Germinal center (tissue), 1 donor: ENCODE data around the gene UQCRHL.
"Not testable (repeated sequence)": the region's sequence is repeated elsewhere in the genome, so short reads cannot be mapped to it uniquely, and the experiment has no call there.

Experiments used
- DNase-seq: peaks from one replicate; pipeline ENCODE4 v3.0.0; 2012; ENCODE audit warnings: mixed read lengths, low spot score

Gene UQCRHL

DNA sequence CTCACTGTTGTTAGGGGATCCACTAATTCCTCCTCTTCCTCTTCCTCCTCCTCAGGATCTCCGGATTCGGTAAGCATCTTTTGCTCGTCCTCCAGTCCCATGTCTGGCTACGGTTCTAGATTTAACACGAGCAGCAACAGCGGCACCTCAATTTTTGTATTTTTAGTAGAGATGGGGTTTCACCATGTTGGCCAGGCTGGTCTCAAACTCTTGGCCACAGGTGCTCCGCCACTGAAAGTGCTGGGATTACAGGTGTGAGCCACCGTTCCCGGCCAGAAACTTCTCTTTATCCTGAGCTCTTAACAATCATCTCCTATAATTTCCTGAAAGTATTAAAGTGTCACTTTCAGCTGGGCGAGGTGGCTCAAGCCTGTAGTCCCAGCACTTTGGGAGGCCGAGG lies at the start of gene UQCRHL:
TSS of gene UQCRHL (minus strand) at position 101 of the 400 bp plus-strand sequence. CDS start at position 101, 0 bp downstream.
- not testable (repeated sequence) for DNase-seq

DNA sequence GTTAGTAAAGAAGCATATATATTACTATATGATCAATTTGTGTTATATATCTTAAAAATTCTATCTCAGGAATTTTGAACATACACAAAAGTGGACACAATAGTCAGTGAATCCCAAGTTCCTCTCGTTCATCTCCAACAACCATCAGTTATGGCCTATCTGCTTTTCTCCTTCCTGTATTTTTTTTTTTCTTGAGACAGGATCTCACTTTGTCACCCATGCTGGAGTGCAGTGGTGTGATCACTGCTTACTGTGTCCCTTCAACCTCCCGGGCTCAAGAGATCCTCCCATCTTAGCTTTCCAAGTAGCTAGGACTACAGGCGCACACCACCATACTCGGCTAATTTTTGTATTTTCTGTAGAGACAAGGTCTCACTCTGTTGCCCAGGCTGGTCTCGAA lies 49.4 kb upstream of the UQCRHL start:
- DNase-seq, result no peak

DNA sequence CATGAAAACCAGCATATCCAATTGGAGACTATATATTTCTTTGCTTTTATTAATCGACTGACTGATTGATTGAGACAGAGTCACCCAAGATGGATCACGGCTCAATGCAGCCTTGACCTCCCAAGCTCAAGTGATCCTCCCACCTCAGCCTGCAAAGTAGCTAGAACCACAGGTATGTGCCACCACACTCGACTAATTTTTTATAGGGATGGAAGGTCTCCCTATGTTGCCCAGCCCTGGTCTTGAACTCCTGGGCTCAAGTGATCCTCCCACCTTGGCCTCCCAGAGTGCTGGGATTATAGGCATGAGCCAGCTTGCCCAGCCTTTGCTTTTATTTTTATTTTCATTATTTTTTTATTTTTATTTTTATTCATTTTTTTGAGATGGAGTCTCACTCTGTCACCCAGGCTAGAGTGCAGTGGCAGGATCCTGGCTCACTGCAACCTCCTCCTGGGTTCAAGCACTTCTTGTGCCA lies 45.4 kb upstream of the UQCRHL start:
- DNase-seq, result no peak

DNA sequence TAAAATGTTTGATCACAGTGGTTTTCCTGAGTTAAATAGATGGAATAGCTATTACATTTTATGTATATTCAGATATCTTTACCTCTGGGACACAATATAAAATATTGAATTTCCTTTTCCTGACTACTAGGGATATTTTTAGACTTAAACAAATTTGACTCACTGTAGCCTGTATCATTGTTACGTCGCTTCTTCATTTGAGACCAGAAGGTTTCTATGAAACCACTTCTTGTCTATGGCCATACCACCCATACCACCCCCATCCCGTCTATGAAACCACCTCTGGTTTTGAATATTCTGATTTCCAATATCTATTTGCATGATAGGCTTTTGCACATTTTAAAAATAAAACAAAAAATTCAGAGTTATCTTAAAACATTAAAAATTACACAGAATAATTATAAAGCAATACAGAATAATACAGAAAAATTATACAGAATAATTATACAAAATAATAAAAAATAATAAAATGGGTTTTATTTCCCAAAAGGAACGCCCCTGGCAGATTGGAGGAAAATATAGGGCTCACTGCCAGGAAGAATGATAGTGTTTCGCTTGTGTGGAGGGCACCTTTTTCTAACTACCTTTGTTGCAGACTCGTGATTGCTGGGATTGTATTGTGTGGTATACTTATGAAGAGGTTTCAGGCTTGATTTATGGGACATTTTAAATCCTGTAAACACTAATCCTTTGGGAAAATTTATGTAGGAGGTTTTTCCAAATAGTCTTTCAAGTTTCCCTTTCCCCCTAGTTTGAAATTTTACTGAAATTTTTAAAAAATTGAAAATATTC lies 44.8 kb upstream of the UQCRHL start:
- DNase-seq, result peak; percentile 25

DNA sequence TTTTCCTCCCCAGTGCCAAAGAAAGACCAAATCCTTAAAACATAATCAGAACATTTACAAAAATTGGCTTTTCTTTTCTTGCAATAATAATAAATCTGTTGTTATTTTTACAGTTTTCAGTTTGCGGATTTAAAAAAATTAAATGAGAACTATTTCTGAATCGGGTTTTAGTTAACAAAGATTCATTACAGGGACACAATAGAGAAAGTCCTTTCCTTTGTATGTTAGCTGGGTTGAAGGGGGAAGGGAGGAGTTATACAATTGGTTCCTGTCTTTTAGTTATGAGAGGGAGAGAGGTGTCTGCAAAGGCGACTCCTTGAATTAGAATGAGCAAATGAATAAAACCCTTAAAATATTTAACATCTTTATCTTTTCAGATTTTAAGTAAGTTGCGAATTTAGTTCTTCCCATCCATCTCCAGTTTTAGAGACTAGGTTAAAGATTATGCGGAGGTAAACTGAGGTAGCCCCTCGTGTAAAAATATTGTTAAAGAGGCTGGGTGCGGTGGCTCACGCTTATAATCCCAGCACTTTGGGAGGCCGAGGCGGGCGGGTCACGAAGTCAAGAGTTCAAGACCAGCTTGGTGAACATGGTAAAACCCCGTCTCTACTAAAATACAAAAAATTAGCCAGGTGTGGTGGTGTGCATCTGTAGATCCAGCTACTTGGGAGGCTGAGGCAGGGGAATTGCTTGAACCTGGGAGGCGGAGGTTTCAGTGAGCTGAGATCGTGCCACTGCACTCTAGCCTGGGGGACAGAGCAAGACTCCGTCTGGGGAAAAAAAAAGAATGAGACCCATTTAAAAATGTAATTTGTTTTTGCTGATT lies 44.0 kb upstream of the UQCRHL start:
- DNase-seq, result no peak

DNA sequence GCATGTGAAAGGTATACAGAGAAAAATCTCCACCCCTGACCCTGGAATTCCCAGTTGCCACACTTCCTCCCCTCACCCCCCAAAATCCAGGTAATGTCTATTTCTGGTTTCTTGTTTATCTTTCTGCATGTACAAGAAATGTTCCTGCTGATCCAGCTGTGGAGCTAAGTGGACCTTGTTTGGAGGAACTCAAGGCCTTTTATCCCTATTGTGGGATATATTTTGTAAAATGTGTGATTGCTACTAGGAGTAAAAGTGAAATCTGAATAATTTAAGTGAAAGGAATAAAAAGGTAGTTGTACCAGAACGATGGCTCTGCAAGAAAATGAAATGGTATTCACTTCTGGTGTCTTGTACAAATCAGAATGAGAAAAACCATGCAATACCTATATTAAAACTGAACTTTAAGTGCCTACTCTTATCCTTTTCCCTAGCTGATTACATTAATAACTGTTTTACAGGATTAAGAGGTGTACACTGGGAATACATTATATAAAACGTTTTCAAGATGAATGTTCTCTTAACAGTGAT lies 43.1 kb upstream of the UQCRHL start:
- no peak for DNase-seq

DNA sequence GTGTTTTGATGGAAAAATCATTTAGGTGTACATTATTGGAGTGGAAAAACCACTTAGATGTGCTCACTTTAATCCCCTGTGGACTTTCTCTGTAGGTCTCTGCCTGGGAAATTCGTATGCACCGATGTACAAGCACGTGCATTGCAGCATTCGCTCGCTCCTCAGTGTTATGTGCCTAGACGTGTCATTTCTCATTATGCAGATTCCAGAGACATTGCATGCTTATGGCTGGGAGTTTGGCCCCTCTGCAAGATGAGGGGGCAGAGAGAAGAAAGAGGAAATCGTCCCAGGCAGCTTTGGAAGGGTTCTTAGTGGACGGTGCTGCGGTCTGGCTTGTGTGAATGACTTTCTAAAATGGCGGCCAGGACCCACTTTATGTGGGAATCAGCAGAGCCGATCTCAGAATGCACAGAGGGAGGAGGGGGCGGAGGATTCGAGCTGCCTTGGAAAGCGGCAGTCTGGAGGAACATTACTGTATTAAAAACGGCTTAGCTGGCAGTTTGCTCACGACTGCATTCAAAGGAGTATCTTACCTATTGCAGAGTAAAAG lies 42.4 kb upstream of the UQCRHL start:
- DNase-seq, result no peak

DNA sequence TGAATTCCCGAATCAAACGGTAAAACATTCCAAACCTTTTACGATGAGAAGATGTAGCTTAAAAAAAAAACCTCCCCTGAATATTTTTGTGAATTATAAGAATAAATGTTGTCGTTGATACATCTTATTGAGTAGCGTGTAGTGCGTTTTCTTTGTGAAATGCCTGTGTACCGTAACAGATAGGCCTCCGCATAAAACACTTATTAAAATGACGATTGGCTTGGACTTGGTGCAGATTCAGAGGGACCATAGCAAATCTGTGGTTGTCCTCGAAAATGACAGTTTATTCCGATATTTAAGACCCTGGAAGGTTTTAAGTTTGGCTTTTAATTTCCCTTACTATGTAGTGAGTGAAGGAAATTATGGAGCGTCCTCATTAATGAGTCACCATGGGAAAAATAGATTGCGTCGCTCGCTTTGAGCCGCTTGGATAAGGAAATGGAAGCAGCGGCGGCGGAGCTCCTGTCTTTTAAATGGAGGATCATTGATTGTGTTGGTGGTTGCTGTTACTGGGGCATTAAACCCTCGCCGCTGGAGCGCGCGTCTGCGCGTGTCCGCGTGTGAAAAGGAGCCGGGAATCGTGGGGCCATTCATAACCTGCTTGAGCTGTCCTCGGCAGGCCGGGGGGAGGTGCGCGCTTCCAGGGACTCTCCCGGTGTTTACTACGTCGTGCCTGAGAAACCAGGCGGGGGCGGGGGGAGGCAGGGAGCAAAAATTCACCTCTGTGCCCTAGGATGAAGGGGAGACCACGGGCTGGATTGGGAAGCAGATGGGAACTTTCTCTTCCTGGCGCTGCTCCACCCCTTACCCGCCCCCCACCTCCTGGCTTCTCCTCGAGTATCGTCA lies 41.7 kb upstream of the UQCRHL start:
- no peak for DNase-seq

DNA sequence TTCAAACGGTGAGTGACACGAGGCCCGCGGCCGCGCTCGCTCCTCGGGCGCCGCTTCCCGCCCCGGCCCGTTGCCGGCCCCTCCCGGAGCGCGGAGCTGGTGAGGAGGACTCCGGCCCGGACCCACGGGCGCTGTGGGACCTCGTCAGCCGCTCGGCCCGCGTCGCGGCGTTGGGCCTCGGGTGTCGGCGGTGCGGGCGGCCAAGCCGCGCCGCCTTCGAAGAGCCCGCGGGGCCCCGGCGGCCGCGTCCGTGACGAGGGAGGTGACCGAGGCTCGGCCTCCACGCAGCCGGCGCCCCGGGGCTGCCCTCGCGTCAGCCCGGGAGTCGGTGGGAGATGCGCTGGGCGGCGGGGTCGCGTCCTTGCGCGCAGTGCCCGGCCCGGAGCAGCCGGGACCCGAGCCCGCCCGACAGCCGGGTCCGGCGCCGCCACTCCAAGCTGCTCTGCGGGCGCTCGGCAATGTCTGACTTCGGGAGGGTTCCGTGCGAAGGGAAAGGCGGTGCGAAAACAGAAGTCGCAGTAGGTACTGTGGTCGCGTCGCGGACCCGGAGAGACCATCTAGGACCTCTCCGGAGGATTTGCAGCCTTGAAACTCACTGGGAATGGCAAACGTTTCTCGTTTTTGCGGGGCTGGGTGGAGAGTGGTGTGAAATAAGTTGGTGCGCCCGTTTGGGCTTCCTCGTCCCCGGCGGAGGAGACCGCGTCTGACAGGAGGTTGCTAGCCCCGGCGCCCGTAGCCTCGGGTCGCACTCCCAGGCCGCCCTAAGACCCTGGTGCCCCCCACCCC lies 40.9 kb upstream of the UQCRHL start:
- no peak for DNase-seq

DNA sequence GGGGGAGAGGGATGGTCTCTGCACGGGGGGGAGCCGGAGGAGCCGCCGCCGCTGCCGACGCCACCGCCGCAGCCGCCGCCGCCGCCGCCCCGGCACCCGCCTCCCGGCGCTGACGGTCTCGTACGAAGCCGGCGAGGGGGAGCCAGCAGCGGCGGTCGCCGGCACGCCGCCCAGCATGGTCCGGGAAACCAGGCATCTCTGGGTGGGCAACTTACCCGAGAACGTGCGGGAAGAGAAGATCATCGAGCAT lies 40.4 kb upstream of the UQCRHL start:
- DNase-seq, result no peak

DNA sequence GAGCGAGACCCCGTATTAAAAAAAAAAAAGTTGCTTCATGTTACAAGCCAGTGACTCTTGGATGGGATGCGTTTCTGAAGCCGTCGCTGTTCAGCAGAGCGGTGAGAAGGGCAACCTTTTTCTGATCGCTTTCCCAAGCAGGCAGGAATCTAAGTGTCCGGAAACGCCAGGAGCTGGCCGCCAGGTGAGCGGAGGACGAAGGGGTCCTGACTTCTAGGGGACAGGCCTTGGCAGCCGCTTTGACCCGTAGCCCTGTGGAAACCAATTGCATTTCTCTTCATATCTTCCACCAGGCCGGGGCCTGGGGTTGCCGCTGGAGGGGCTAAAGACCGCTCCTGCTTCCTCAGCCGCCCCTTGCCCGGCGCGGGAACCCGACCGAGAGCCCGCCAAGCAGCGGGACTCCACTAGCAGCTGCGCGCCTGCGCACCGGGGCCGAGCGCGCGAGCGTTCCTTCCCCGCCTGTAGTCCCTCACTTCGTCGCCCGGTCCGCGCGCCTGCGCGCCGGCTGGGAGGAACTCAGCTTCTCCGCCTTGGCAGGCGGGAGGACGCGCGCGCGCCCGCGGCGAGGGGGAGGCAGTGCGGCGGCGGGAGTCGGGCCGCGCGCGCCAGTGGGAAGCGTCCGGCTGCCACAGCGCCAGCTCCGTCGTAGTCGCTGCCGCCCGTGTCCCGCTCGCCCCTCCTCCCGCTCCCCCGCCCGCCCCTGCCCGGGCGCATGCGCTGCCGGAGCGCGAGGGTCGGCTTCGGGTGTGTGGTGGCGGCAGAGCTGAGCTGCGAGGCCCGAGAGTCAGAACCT lies 39.8 kb upstream of the UQCRHL start, which contains the start of gene SPEN:
TSS of gene SPEN (plus strand) at position 608 of the 793 bp plus-strand sequence. CDS start 361 bp downstream, outside the sequence.
- peak; percentile 89 for DNase-seq

DNA sequence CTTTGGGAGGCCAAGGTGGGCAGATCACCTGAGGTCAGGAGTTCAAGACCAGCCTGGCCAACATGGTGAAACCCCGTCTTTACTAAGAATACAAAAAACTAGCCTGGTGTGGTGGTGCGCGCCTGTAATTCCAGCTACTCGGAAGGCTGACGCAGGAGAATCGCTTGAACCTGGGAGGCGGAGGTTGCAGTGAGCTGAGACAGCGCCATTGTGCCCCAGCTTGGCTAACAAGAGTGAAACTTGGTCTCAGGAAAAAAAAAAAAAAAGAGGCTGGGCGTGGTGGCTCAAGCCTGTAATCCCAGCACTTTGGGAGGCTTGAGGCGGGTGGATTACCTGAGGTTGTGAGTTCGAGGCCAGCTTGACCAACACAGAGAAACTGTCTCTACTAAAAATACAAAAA lies 38.6 kb upstream of the UQCRHL start:
- DNase-seq, result not testable (repeated sequence)

DNA sequence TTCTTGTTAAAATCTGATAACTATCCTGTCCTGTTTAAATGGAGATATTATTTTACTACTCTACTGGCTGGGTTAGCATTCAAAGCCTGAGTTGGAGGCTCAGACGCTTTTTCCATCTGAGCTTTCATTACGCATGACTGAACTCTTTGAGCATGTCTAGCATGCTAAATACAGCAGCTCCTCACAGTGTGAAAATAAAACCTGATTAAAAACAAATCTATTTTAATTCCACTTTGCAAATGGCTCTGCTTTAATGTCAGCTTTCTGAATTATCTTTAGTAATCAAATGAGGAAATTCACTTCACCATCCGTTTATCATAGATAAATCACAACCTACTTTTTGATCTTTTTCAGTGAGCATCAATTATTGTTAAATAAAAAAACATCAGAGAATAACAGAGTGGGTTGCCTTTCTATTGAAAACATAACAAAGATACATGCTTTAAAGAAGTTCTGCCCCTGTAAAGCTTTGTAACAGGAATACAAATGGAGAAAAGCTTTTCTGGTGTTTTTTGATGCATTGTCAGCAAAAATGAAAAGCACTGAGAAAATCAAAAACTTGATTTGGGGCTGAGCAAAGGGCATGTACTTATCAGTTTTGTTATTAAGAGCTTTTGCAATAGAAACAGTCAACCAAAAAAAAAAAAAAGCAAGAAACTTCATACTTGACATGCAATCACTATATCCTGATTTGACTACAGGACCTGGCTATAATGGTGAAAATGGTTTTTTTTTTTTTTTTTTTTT lies 36.5 kb upstream of the UQCRHL start:
- peak; percentile 27 for DNase-seq

DNA sequence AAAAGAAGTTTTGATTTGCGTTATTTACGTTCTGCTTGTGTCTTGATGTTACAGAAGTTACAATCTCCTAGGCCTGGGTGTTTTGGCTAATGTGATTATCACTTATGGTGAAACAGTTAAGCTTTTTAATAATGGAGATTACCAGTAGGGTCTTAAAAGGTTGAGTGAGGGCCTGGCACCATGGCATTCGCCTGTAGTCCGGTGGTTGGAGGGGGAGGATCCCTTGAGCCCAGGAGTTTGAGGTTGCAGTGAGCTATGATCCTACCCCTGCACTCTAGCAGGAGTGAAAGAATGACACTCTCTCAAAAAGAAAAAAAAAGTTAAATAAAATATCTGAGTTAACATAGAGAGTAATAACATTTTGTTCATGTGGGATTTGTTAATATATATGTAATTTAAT lies 31.3 kb upstream of the UQCRHL start:
- no peak for DNase-seq

DNA sequence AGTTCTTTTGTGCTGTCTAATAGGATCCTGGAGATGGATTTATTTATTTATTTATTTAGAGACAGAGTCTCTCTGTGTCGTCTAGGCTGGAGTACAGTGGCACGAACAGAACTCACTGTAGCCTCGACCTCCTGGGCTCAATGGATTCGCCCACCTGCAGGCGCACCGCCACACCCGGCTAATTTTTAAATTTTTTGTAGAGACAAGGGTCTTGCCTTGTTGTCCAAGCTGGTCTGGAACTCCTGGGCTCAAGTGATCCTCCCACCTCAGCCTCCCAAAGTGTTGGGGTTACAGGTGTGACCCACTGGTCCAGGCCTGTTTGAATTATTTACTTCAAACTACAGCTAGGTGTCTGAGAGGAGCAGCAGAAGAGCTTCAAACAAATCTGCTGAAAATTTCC lies 30.5 kb upstream of the UQCRHL start:
- no peak for DNase-seq

DNA sequence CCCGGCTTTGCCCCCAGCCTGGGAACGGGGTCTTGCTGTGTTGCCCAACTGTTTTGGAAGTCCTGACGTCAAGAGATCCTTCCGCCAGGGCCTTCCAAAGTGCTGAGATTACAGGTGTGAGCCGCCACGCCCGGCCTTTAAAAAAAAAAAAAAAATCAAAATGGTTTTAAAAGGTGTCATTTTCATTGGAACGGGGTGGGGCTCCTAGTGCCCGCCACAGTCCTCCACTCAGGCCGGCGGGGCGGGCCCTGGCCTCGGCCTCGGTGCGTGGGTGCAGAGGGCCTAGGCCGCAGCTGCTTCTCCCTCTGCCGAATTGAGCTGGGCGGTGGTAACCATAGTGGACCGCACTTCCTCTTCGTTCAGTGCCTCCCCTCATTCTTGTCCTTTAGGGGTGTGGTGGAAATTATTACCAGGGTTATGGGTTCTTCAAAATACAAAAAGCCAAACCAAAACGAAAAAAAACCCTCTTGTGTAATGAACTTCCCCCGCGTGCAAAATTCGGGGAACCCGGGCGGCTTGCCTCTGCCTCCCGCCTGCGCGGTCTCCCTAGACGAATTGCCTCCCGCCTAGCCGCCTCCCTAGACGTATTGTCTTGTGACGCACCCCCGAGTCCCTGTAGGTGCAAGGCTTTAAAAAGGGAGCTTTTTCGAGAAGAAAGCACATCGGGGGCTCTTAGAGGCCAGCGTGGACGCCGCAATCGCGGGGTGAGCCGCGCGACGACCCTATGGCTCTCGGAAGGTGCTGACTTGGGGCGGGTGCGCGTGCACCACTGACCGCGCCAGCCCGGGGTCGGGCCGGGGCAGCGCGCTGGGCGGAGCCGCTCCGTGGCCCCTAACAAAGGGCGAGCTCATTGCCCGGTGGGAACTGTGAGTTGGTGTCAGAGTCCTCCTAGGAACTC lies 29.6 kb upstream of the UQCRHL start:
- DNase-seq, result peak; percentile 64

DNA sequence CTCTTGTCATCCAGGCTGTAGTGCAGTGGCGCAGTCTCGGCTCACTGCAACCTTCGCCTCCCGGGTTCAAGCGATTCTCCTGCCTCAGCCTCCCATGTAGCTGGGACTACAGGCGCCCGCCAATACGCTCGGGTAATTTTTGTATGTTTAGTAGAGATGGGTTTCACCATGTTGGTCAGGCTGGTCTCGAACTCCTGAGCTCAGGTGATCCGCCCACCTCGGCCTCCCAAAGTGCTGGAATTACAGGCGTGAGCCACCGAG lies 29.0 kb upstream of the UQCRHL start:
- not testable (repeated sequence) for DNase-seq

DNA sequence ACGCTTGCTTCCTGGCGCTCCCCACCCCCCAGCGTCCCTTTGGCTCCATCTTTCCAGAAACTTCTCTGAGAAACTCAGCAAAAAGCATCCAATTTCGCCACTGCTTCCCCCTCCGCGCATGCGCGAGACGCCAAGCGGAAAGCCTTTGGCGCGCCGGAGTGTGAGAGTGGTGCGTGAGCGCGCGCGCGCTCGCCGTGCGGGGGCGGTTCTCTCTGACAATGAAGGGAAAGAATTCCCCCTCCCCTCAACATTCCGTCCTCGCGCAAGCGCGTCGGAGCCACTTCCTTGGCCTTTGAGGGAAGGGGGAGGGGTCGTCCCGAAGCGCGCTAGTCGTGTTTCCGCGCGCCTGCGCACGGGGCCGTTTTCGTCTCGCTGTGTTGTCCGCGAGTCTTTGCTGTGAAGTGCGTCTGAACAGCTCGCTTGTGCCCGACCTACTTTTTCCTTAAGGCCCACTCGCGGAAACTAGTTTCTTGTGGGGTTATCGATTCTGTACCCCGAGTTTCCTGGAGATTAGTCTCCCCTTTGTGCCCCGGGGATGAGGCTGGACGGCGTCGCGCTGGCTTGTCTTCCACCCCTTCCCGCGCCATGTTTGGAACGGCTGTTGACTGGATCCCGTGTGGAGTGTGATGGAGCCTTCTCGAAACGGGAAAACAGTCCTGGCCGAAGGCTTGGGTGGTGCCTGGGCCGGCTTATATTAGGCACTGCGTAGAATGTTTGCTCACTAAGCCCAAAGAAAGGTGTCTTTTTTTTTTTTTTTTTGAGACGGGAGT lies 28.5 kb upstream of the UQCRHL start:
- peak; percentile 89 for DNase-seq
